GM21360 (cell line): ENCODE results near the gene EXTL1.

Experiments used
- ATAC-seq: cut with Tn5 transposase; IDR thresholded peaks from one replicate; pipeline ENCODE4 v1.9.1; 2021; ENCODE audit warnings: mild to moderate bottlenecking, moderate library complexity; ENCODE audit not compliant: unreplicated experiment

The EXTL1 gene

DNA sequence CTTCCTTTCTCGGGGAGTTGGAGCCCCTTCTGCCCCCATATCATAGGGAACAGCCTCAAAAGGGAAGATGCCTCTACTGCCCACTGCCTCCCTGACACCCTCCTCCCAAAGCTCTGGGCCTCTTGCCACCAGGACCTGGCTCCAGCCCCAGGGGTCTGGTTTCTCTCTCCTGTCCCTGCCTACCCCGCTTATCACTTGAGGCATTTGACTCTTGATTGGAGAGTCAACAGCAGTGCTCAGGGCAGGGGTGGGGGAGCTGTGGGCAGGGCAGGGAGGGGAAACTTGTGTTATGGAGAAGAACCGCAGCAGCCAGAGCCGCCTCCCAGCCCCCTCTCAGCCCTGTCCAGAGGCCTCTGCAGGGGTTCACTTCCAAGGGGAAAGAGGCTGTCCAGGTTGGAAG is 45.3 kb downstream of the EXTL1 start:
- ATAC-seq: no peak

- no peak for ATAC-seq
Measured at GRCh38 chr1:26067432-26067911, 45.9 kb downstream of the EXTL1 start, which contains the start of gene TRIM63. Gene TRIM63 (minus strand): TSS chr1:26067630. CDS start chr1:26067494, 136 bp downstream.

DNA sequence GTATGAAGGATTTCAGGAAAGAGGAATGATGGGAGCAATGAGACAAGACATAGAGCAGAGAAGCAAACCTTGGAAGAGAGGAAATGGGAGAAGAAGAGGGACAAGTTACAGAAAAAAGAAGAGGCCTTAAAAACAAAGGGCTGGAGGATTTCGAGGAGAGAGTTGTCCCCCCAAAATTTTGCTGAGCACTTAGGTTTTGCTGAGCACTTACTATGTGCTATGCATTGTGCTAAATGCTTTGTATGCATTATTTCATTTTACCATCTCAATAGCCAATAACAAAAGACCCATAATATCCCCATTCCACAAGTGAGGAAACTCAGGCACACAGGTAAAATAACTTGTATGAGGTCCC is 48.3 kb downstream of the EXTL1 start:
- ATAC-seq: no peak

GRCh38 chr1:26070296-26070962 is 48.9 kb downstream of the EXTL1 start:
- ATAC-seq: no peak

- no peak for ATAC-seq
Measured at GRCh38 chr1:26070963-26071342, 49.4 kb downstream of the EXTL1 start.

GRCh38 chr1:26072305-26072704 is 50.7 kb downstream of the EXTL1 start:
- no peak for ATAC-seq

DNA sequence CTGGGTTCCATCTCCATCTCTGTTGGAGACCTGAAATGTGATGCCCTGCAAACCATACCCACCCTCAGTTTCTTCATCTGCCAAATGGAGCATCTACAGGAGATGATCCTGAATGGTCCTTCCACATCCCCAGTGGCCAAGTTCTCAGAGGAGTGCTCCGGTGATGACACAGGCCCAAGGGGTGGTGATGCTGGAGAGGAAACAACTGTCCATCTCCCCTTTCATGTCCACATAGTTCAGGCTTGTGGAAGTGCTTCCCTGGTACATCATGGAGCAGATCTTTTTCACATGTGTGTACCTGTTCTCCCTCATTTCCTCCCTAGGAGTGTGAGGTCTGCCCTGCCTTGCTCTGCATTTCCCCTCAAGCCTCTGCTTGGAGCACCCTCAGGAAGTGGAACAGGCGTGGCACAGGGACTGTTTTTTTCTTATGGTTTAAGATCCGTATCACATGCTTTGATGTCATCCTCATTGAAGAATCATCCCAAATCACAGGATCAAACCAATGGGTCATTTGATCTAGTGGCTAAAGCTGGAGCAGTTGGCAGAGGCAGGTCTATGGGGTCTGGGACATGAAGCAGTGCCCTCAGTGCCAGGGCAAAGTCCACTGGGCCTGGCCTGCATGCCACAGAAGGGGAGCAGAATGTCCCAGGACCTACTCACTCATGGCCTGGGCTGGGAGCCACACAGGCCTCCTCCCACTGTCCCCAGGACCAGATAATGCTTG is 54.0 kb downstream of the EXTL1 start:
- no peak for ATAC-seq

GRCh38 chr1:26077524-26077923 is 55.9 kb downstream of the EXTL1 start:
- no peak for ATAC-seq

DNA sequence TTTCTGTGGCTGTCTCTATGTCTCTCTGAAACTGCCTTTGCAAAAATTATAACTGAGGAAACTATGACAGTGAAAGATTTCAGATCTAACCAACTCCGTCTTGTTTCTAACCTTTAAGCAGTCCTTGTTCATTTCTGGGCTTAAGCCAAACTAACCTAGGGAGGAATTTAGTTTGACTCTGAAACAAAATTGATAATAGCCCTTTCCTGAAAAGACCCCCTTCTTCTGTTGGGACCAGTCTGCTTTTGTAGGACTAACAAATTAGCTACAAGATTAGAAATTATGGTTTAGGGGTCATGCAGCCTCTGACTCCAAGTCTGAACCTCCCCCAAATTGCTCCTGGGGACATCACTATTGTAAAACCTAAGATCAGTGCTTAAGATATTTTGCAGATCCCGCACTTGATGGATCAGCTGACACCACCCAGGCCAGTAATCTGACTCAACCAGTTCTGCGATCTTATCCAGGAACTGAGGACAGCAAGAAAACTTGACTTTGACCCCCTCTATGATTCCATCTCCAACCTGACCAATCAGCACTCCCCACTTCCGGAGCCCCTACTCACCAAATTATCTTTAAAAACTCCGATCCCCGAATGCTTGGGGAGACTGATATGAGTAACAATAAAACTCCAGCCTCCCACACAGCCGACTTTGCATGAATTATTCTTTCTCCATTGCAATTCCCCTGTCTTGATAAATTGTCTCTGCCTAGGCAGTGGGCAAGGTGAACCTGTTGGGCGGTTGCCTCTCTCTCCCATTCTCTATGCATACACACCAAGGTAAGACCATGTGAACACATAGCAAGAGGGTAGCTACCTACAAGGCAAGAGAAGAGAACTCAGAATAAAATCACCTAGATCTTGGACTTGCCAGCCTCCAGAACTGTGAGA is 57.0 kb downstream of the EXTL1 start:
- no peak for ATAC-seq

- no peak for ATAC-seq
Measured at GRCh38 chr1:26079178-26079563, 57.6 kb downstream of the EXTL1 start.

DNA sequence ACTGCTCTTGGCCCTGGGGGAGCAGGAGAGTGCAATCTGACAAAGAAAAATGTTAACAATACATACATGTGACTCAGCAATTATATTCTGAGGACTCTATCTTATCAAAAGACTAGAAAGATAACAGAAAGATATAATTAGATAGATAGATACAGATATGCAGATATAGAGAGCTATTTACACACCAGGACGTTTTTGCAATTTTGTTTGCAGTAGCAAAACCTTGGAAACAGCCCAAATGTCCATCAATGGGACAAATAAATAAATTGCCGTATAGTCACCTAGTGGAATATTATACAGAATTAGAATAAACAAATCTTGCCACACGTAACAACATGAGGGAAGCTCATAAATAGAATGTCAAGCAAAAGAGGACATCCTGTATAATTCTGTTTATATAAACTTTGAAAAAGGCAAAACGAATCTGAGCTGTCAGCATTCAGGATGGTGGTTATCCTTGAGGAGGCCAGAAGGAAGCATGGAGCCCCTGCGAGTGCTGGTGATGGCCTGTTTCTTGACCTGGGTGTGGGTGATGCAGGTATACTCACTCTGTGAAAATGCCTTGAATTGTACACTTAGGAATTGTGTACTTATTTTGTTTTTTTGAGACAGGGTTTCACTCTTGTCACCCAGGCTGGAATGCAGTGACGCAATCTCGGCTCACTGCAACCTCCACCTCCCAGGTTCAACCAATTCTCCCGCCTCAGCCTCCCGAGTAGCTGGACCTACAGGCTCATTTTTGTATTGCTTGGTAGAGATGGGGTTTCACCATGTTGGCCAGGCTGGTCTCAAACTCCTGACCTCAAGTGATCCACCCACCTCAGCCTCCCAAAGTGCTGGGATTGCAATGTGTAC is 58.6 kb downstream of the EXTL1 start:
- no peak for ATAC-seq

DNA sequence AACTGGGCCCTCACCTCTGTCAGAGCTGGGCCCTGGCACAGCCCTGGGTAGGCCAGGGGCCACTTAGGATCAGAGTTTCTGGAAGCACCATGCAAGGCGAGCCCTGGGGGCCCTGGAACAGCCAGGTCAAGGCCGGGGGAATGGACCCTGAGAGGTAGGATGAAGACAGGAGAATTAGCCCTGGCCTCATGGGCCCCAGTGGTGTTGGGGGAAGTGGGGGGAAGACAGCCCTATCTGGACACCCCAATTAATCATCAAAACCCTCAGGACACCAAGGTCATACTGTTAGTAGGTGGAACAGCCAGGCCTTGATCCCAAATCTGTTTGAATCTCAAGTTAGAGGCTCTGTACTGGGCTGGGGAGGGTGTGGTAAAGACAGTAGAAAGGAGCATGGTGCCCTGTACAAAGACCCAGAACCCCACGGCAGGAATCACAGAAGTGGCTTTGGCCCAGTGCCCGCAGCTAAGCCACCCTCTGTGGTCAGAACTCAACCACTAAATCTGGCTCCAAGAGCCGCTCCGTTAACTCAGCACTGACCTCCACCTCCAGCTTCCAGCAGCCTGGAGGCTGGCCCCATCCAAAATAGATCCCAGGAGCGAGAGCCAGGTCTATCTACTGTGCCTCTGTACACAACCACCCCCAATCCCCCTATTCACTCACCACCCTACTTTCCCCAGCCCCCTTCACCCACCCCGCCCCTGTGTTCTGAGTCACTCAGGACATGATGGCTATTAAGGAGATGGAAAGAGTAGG is 59.9 kb downstream of the EXTL1 start:
- ATAC-seq: no peak

- ATAC-seq: no peak
Measured at GRCh38 chr1:26082020-26082350, 60.4 kb downstream of the EXTL1 start.

GRCh38 chr1:26083208-26083607 is 61.6 kb downstream of the EXTL1 start:
- ATAC-seq: no peak

DNA sequence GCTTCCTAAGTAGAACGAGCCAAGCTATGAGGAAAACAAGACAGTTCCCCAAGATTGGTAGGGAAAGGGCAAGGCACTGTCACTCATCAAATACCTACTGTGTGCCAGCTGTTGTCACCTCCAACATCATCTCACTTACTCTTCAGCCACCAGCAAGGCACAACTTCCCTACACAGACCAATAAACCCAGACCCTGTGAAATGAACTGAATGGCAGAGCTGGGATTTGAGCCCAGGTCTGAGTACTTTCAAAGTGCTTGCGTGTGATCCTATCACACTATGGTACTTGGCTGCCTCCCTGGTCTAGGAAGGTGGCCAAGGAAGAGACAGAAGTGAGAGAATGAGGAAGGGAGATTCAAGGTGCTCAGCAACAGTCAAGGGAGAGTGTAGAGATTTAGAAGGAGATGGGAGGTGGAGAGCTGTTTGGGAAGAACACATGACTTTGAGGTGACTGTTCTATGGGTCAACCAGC is 62.6 kb downstream of the EXTL1 start:
- no peak for ATAC-seq

GRCh38 chr1:26084844-26085243 is 63.3 kb downstream of the EXTL1 start:
- ATAC-seq: no peak
